ENCODE data around the gene MIB1.
"Not testable (repeated sequence)": the region's sequence is repeated elsewhere in the genome, so short reads cannot be mapped to it uniquely, and the experiment has no call there.

MIB1 gene

GRCh38 chr18:21745231-21745630 is 4.6 kb downstream of the MIB1 start:
- no peak for DNase-seq

GRCh38 chr18:21747268-21747667 is 6.7 kb downstream of the MIB1 start:
- DNase-seq = no peak

DNA sequence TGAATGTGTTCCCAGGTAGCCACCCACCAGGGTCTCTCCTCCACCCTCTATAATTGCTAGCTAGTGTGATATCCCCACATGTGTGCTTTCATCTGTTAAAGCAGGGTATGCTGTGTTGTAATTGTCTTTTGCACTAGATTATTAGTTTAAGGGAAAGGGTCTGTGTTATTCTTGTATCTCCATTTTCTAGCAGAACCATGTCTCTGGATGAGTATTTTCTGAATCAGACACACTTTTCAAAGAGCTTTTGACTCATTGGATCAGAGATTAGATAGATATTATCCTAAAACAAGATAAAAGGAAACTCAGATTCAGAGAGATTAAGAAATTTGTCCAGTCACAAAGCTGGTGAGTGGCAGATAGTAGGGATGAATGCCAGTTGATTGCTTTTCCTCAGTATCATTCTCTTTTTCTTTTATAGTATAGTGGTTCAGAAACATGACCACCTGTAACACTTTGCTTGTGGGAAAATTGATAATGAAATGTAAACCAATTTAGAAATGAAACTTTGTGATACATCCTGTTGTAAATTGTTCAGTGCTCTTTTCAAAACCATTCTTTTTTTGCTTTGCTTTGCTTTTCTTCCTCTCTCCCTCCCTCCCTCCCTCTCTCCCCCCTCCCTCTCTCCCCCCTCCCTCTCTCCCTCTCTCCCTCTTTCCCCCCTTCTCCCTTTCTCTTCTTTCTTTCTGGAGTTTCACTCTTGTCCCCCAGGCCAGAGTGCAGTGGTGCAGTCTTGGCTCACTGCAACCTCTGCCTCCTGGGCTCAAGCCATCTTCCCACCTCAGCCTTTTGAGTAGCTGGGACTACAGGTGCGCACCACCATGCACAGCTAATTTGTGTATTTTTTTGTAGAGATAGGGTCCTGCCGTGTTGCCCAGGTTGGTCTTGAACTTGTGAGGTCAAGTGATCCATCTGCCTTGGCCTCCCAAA is 7.4 kb downstream of the MIB1 start:
- DNase-seq = no peak

DNA sequence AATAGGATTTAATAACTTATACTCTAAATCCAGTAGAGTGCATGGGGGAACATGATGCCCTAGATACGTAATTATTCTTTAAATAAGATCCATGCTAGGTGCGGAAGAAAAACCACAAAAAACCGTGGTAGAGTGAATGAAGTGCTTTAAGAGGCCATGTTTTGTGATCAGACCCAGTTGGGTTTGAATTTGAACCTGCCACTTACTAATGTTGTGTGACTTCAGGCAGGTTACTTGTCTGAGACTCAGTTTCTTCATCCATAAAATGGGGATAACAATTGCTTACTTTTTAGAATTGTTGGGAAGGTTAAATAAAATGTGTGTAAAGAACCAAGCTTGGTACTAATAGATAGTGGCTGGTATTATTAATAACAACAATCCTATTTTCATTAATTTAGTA is 17.2 kb downstream of the MIB1 start:
- no peak for DNase-seq

- no peak for DNase-seq
These were observed 19.2 kb downstream of the MIB1 start for GRCh38 chr18:21759836-21760235.

GRCh38 chr18:21760321-21760720 is 19.7 kb downstream of the MIB1 start:
- no peak for DNase-seq

- no peak for DNase-seq
These were observed 21.0 kb downstream of the MIB1 start for GRCh38 chr18:21761471-21762115.

- no peak for DNase-seq
These were observed 21.7 kb downstream of the MIB1 start for GRCh38 chr18:21762181-21762772.

- no peak for DNase-seq
These were observed 23.5 kb downstream of the MIB1 start for GRCh38 chr18:21763846-21764646.

DNA sequence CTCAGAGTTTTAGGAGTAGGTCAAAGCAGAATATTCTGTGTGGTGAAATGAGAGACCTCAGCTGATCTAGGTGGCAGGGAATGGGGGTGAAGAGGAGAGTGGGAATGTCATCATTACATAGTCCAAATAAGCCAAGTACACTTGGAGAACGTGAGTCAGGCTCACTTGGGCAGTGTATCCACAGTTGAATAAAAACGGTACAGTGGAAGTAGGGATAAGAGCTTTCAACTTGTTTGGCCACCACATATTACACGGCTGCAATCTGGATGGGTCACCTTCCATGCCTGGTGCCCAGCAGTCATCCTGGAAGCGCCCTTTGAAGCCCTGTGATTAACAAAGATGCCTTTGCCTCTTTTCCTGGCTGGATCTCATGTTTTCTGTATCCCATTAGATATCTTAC is 28.6 kb downstream of the MIB1 start:
- no peak for DNase-seq

- no peak for DNase-seq
These were observed 34.1 kb downstream of the MIB1 start for GRCh38 chr18:21774722-21775121.

DNA sequence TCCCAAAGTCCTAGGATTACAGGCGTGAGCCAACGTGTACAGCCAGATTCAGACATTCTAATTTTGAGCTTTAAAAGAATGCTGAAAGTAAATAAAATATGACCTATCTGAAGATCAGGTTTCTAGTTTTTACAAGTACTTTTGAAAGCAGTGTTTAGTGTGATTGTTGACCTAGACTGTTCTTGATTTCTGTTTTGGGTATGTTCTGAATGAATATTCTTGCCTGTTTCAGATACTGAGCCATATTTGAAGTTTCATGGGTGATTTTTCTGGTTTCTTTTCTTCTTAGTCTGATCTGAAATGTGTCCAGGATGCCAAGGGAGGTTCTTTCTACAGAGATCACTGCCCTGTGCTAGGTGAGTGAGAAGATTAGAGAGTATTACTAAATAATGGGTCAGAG is 37.2 kb downstream of the MIB1 start:
- no peak for DNase-seq

DNA sequence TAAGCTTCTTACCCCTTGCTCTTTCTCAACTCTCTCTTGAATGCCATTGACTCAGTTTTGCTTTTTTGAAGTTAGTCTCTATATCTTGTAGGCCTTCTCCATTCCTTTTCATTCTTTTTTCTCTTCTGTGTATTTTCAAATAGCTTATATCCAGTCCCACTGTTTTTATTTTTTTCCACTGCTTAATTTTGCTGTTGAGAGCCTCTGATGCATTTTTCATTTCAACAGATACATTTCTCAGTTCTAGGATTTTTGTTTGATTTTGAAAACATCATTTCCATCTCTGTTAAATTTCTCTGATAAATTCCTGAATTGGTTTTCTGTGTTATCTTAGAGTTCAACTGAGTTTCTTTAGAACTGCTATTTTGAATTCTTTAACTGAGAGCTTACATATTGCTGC is 45.9 kb downstream of the MIB1 start:
- DNase-seq = no peak

DNA sequence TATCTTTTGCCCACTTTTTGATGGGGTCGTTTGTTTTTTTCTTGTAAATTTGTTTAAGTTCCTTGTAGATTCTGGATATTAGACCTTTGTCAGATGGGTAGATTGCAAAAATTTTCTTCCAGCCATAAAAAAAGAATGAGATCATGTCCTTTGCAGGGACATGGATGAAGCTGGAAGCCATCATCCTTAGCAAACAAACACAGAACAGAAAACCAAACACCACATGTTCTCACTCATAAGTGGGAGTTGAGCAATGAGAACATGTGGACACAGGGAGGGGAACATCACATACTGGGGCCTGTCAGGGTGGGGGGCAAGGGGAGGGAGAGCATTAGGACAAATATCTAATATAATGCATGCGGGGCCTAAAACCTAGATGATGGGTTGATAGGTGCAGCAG is 55.5 kb downstream of the MIB1 start:
- DNase-seq = not testable (repeated sequence)

DNA sequence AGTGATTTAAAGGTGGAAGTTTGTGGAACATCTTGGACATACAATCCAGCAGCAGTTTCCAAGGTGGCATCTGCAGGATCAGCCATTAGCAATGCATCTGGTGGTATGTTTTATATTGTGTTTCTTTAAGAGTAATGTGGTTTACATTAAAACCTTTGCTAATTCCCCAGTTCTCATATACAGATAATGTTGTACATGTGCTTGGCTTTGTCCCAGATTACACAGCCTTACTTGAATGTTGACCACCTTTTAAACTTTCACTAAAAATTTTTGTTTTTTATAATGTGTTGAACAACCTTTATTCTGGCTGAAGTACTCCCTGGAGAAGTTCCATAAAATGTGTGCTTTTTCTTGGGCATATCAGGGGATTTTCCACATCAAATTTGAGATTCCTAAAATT is 57.5 kb downstream of the MIB1 start:
- no peak for DNase-seq

DNA sequence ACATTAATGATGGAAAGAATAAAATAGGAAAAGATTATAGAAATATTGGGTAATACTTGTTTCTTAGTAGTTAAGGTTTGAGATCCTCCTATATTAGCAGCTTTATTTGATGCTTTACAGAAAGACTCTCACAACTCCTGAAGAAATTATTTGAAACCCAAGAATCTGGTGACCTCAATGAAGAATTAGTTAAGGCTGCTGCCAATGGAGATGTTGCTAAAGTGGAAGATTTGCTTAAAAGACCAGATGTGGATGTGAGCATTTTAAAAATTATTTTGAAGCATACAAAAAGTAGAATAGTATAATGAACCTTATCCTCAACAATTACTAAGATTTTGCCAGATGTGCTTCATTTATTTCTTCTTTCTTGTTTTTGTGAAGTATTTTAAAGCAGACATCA is 59.1 kb downstream of the MIB1 start:
- no peak for DNase-seq

DNA sequence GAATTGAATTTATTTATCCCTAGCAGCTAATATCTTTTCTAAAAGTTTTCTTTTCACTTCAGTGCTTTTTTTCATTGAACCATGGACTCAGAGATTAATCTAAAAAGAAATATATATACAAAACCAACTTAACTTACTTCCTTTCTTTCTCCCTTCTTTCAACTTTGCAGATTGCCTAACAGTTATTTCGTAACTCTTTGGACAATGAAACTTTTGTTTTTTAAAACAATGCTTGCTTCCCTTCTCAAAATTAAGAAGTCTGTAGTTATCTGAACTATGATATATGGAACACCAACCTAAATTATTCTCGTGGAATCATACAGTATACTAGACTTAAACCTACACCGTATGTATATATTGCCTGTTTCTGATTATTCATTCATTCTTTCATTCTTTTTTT is 62.9 kb downstream of the MIB1 start:
- DNase-seq = no peak

GRCh38 chr18:21805771-21806366 is 65.3 kb downstream of the MIB1 start:
- no peak for DNase-seq

DNA sequence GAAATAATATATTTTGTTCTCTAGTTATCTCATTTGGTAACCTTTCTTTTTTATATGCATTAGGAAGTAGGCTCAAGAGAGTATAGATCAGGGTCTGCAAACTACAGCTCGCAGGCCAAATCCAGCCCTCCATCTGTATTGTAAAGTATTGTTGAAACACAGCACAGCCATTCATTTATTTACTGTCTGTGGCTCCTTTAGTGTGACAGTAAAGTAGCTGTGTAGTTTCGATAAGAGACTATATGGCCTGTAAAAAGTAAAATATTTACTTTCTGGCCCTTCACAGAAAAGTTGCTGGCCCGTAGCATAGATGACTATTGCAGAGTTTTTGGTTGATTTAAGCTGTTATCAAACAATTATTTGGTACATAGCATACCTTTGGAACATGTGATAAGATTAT is 67.6 kb downstream of the MIB1 start:
- DNase-seq = no peak

GRCh38 chr18:21809725-21810124 is 69.1 kb downstream of the MIB1 start:
- no peak for DNase-seq

- no peak for DNase-seq
These were observed 74.5 kb downstream of the MIB1 start for GRCh38 chr18:21815101-21815500.

DNA sequence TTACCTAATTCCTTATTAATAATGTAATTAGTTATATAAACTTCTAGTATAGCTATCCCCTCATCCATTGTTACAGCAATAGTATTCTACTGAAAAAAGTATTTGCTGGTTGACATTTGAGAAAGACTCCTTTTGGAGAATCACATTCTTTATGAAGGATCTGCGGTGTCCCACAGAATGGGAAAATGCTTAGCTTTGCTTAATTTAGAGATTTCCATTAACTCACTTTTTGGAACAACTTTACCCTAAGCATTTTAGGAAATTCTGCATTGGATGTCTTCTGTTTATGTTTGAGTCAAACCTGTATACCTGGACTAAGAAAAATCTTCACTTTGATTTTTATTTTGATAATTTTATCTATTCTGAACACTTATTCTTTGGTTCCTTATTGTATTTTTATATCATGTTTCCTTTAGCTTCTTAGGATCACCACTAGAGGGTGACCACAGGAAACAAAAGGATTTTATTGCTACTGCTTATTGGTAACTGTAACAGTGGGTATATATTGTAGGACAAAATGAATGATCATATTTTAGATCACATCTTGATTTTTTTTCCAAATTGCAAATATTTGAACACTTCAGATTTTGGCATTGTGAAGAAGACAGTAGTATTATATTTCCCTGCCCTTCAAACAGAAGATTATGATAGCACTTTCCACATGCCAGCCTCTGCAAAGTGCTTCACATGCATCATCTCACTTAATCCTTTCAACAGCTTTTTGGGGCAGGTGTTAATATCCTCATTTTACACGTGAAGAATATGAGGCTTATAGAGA is 79.6 kb downstream of the MIB1 start:
- DNase-seq = no peak

All from activated effector memory CD4-positive, alpha-beta T cell treated with anti-CD3 and anti-CD28 coated beads, Interleukin-2, amount 50 U/mL, for 16 hours (primary cell).